Measurements from ENCODE around the gene GPR62. TPM values are rescaled to one million over a fixed set of nuclear protein-coding genes. Genes with fewer than 3 reads are reported as not detected.

Gene GPR62
- total RNA-seq, 1 experiment from 2014 or later, result not detected

DNA sequence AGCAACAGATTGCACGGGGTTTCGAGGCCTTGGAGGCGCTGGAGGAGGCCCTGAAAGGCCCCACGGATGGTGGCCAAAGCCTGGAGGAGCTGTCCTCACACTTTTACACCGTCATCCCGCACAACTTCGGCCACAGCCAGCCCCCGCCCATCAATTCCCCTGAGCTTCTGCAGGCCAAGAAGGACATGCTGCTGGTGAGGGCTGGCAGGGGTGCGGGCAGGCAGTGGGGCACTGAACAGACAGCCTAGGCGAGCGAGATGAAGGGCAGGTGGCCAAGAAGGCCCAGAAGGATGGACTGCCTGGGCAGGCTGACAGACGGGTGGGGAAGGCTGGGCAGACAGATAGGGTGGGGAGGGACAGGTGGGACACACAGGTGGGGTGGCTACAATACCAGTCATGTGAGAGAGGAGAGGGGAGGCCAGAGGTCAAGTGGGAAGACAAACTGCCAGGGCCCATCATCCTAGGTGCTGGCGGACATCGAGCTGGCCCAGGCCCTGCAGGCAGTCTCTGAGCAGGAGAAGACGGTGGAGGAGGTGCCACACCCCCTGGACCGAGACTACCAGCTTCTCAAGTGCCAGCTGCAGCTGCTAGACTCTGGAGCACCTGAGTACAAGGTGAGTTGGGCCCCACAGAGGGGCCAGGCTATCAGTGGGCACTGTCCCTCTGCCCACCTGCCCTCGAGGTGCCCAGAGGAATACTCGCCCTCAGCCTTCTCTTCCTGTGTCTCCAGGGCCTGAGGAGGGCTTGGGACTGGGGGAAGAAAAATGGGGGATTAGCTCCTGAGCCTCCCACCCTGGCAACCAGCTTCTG is 9.9 kb upstream of the GPR62 start:
- TF ChIP-seq SIN3A (IDR thresholded peaks at IDR 0.05; ENCODE audit: borderline replicate concordance, insufficient read depth, low read depth, low read length), result no peak
- no peak for TF ChIP-seq POLR2AphosphoS5 (IDR thresholded peaks at IDR 0.05; ENCODE audit: low read depth, low read length)
- no peak for TF ChIP-seq REST (IDR thresholded peaks at IDR 0.05; ENCODE audit: insufficient read depth in 1 of 2, low read depth in 2 of 2, low read length in 1 of 2)
- no peak for TF ChIP-seq CTCF (IDR thresholded peaks at IDR 0.05)
- no peak for TF ChIP-seq TCF7L2 (IDR thresholded peaks at IDR 0.05; ENCODE audit: low read depth, low read length)
- intact Hi-C loops (cut with micrococcal nuclease; ENCODE audit: unreplicated experiment), result no loop called here
- ATAC-seq, result no peak
- H3K36me3 ChIP-seq (ENCODE audit: control insufficient read depth, insufficient read depth, low read length), result no peaks in the 10 kb centered on the region; the same call in 1 of the 2 replicates
- no peaks in the 10 kb centered on the region for H3K27me3 ChIP-seq (ENCODE audit: control insufficient read depth, insufficient read depth, low read length)
- POLR2A ChIA-PET, result interaction anchor here (0.6 kb wide), 1 partner anchor 8 kb away, joined by 6 read pairs; no protein-coding TSS in a partner anchor
- CTCF ChIA-PET, result no interaction called here
- no TSS peak for BruUV-seq (replicated peaks)
- no peak overlapping the region for H3K27ac ChIP-seq (ENCODE audit: low read length)
- no peak overlapping the region for H3K4me3 ChIP-seq (ENCODE audit: low read depth in 2 of 2, low read length in 2 of 2)
- no peak for DNase-seq (ENCODE audit: low read depth, low spot score)
- in situ Hi-C loops (cut with HindIII; ENCODE audit: low pct_unique_long_range_greater_than_20kb, low sequenced_read_pairs), result no loop called here
- H3K9me3 ChIP-seq (ENCODE audit: control insufficient read depth, insufficient read depth, low read depth, low read length), result no peaks in the 10 kb centered on the region
- peaks cover 7% of the 10 kb centered on the region; the same call in 1 of the 2 replicates for H3K4me1 ChIP-seq (ENCODE audit: control insufficient read depth, insufficient read depth, low read length)

- Histone ChIP-seq H3K36me3 (ENCODE audit: control insufficient read depth, insufficient read depth, low read length) (no peaks in the 10 kb centered on the region; the same call in 1 of the 2 replicates), H3K27ac (ENCODE audit: low read length) (no peak overlapping the region), H3K4me1 (ENCODE audit: control insufficient read depth, insufficient read depth, low read length) (peaks cover 7% of the 10 kb centered on the region; the same call in 1 of the 2 replicates), H3K9me3 (ENCODE audit: control insufficient read depth, insufficient read depth, low read depth, low read length) (no peaks in the 10 kb centered on the region), H3K4me3 (ENCODE audit: low read depth in 2 of 2, low read length in 2 of 2) (no peak overlapping the region), H3K27me3 (ENCODE audit: control insufficient read depth, insufficient read depth, low read length) (no peaks in the 10 kb centered on the region)
- ChIA-PET POLR2A (interaction anchor here (0.6 kb wide), 1 partner anchor 10 kb away, joined by 3 read pairs; no protein-coding TSS in a partner anchor), CTCF (no interaction called here)
- intact Hi-C loops (cut with micrococcal nuclease; ENCODE audit: unreplicated experiment), result no loop called here
- DNase-seq (ENCODE audit: low read depth, low spot score) (no peak), ATAC-seq (no peak)
- TF ChIP-seq REST (IDR thresholded peaks at IDR 0.05; ENCODE audit: insufficient read depth in 1 of 2, low read depth in 2 of 2, low read length in 1 of 2), result no peak
- no peak for TF ChIP-seq CTCF (IDR thresholded peaks at IDR 0.05)
- no peak for TF ChIP-seq TCF7L2 (IDR thresholded peaks at IDR 0.05; ENCODE audit: low read depth, low read length)
- no peak for TF ChIP-seq POLR2AphosphoS5 (IDR thresholded peaks at IDR 0.05; ENCODE audit: low read depth, low read length)
- no peak for TF ChIP-seq SIN3A (IDR thresholded peaks at IDR 0.05; ENCODE audit: borderline replicate concordance, insufficient read depth, low read depth, low read length)
- no TSS peak for BruUV-seq (replicated peaks)
- in situ Hi-C loops (cut with HindIII; ENCODE audit: low pct_unique_long_range_greater_than_20kb, low sequenced_read_pairs), result no loop called here
Observed at GRCh38 chr3:51945926-51946705, 9.1 kb upstream of the GPR62 start.

Measured in Panc1 (cell line).